ENCODE measurements around the gene CCL14. TPM values are rescaled to one million over a fixed set of nuclear protein-coding genes. Genes with fewer than 3 reads are reported as not detected.
"Not testable (repeated sequence)": the region's sequence is repeated elsewhere in the genome, so short reads cannot be mapped to it uniquely, and the experiment has no call there.

Gene CCL14
- total and polyA plus RNA-seq, 2 donors (not counting 1 experiment from before 2014, with no cell fraction given): not detected

DNA sequence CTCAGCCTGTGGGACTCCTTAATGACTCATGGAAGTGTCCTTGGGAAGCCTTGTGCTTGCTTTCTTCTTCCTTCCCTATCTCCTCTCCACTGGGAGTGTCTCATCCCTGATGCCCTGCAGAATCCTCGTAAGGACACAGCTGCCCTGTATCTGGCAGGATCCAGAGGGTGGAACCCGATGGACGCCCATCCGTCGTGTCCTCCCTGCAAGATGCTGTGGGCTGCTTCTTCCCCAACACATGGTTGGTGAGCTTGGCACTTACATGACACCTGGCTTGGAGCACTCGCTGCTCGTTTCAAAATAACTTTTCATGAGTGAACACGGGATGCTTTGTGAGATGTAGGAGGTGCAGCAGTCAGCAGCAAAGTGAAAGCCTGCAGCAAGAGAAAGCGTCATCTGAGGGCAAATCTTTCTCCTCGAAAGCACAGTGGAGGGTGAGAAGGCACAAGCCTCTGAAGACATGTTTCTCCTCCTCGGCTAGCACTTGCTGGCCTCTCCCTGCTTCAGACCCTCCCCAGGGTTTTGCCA lies 11.6 kb upstream of the CCL14 start:
- no peak overlapping the region for H3K9ac ChIP-seq (ENCODE audit: insufficient read depth, low read length)
- no peaks in the 10 kb centered on the region for H3K4me1 ChIP-seq (ENCODE audit: control insufficient read depth, extremely low read depth, insufficient read depth, low read length)
- no peaks in the 10 kb centered on the region for H4K20me1 ChIP-seq (ENCODE audit: control insufficient read depth, extremely low read depth, insufficient read depth, low read length)
- no peak overlapping the region for H3K4me3 ChIP-seq (replicated peaks in 1 of 4; ENCODE audit: control extremely low read depth in 1 of 4, insufficient read depth in 1 of 4, low read depth in 3 of 4, low read length in 4 of 4)
- no peaks in the 10 kb centered on the region for H3K36me3 ChIP-seq (ENCODE audit: control insufficient read depth, insufficient read depth, low read length)
- no peak overlapping the region for H3K27ac ChIP-seq (ENCODE audit: insufficient read depth, low read length)
- H3K4me2 ChIP-seq (ENCODE audit: extremely low read depth, insufficient read depth, low read length): no peak overlapping the region
- no peaks in the 10 kb centered on the region for H3K9me3 ChIP-seq (ENCODE audit: control insufficient read depth, insufficient read depth, low read depth, low read length)
- no peaks in the 10 kb centered on the region for H3K79me2 ChIP-seq (ENCODE audit: control insufficient read depth, insufficient read depth, low read length)
- no peaks in the 10 kb centered on the region for H3K27me3 ChIP-seq (ENCODE audit: control insufficient read depth, insufficient read depth, low read length)
- no peak overlapping the region for H2AFZ ChIP-seq (ENCODE audit: low read length)
- no peak for DNase-seq (ENCODE audit: low read depth in 2 of 2)
- TF ChIP-seq CTCF (conservative IDR thresholded peaks at IDR 0.05 in 1 of 2, IDR thresholded peaks at IDR 0.05 in 1 of 2; ENCODE audit: low read depth in 1 of 2, low read length in 2 of 2) (no peak), EZH2 (IDR thresholded peaks at IDR 0.05; ENCODE audit: low read length, missing control alignments) (no peak)

DNA sequence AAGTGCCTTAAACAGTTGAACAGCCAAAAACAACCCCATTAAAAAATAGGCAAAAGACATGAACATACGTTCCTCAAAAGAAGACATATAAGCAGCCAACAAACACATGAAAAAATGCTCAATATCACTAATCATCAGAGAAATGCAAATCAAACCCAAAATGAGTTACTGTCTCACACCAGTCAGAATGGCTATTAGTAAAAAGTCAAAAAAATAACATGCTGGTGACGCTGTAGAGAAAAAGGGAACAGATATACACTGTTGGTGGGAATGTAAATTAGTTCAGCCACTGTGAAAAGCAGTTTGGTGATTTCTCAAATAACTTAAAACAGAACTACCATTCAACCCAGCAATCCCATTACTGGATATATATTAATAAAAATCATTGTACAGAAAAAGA lies 8.8 kb upstream of the CCL14 start:
- not testable (repeated sequence) for H3K27me3 ChIP-seq (ENCODE audit: control insufficient read depth, insufficient read depth, low read length); H3K4me3 ChIP-seq (replicated peaks in 1 of 4; ENCODE audit: control extremely low read depth in 1 of 4, insufficient read depth in 1 of 4, low read depth in 3 of 4, low read length in 4 of 4); H3K4me2 ChIP-seq (ENCODE audit: extremely low read depth, insufficient read depth, low read length); H3K4me1 ChIP-seq (ENCODE audit: control insufficient read depth, extremely low read depth, insufficient read depth, low read length); DNase-seq (ENCODE audit: low read depth in 2 of 2); H3K9me3 ChIP-seq (ENCODE audit: control insufficient read depth, insufficient read depth, low read depth, low read length); H2AFZ ChIP-seq (ENCODE audit: low read length); H3K9ac ChIP-seq (ENCODE audit: insufficient read depth, low read length); H3K27ac ChIP-seq (ENCODE audit: insufficient read depth, low read length); H3K36me3 ChIP-seq (ENCODE audit: control insufficient read depth, insufficient read depth, low read length); H4K20me1 ChIP-seq (ENCODE audit: control insufficient read depth, extremely low read depth, insufficient read depth, low read length); H3K79me2 ChIP-seq (ENCODE audit: control insufficient read depth, insufficient read depth, low read length)

GRCh38 chr17:35991075-35991474 lies 4.5 kb upstream of the CCL14 start:
- no peaks in the 10 kb centered on the region for H3K9me3 ChIP-seq (ENCODE audit: control insufficient read depth, insufficient read depth, low read depth, low read length)
- no peaks in the 10 kb centered on the region for H3K27me3 ChIP-seq (ENCODE audit: control insufficient read depth, insufficient read depth, low read length)
- H4K20me1 ChIP-seq (ENCODE audit: control insufficient read depth, extremely low read depth, insufficient read depth, low read length): no peaks in the 10 kb centered on the region
- H3K9ac ChIP-seq (ENCODE audit: insufficient read depth, low read length): no peak overlapping the region
- no peak overlapping the region for H2AFZ ChIP-seq (ENCODE audit: low read length)
- H3K27ac ChIP-seq (ENCODE audit: insufficient read depth, low read length): no peak overlapping the region
- no peaks in the 10 kb centered on the region for H3K4me1 ChIP-seq (ENCODE audit: control insufficient read depth, extremely low read depth, insufficient read depth, low read length)
- DNase-seq (ENCODE audit: low read depth in 2 of 2): no peak
- H3K79me2 ChIP-seq (ENCODE audit: control insufficient read depth, insufficient read depth, low read length): no peaks in the 10 kb centered on the region
- H3K4me2 ChIP-seq (ENCODE audit: extremely low read depth, insufficient read depth, low read length): no peak overlapping the region
- H3K4me3 ChIP-seq (replicated peaks in 1 of 4; ENCODE audit: control extremely low read depth in 1 of 4, insufficient read depth in 1 of 4, low read depth in 3 of 4, low read length in 4 of 4): no peak overlapping the region
- no peaks in the 10 kb centered on the region for H3K36me3 ChIP-seq (ENCODE audit: control insufficient read depth, insufficient read depth, low read length)
- no peak for TF ChIP-seq CTCF (conservative IDR thresholded peaks at IDR 0.05 in 1 of 2, IDR thresholded peaks at IDR 0.05 in 1 of 2; ENCODE audit: low read depth in 1 of 2, low read length in 2 of 2)
- no peak for TF ChIP-seq EZH2 (IDR thresholded peaks at IDR 0.05; ENCODE audit: low read length, missing control alignments)

All from fibroblast of lung (primary cell).